BJ (cell line): ENCODE data around the gene LPO. TPM values are rescaled to one million over a fixed set of nuclear protein-coding genes. Genes with fewer than 3 reads are reported as not detected.

Source experiments
- CTCF ChIA-PET: fragments of 350-600 bp; formaldehyde crosslinking; extraction: SDS; loops from one replicate; lab custom pipeline; 2021; ENCODE audit warnings: antibody characterized with exemption, inconsistent platforms; lab: Yijun Ruan, JAX
- POLR2A ChIA-PET: fragments of 300-600 bp; sonication (Branson Sonifier 250); formaldehyde crosslinking; extraction: SDS; loops from one replicate; lab custom pipeline; 2021; ENCODE audit warnings: antibody characterized with exemption; lab: Charles Lee
- DNase-seq: peaks from one replicate; pipeline ENCODE4 v3.0.0-alpha.2; 2011; ENCODE audit warnings: low read depth
- H3K27me3 ChIP-seq: 2 replicates; pipeline ENCODE4 v1.6.0; 2011; ENCODE audit warnings: low read length; ENCODE audit not compliant: control insufficient read depth, insufficient read depth
- H3K36me3 ChIP-seq: 2 replicates; pipeline ENCODE4 v1.5.1; 2011; ENCODE audit warnings: low read length; ENCODE audit not compliant: control insufficient read depth, insufficient read depth
- H3K4me3 ChIP-seq: 2 replicates; pipeline ENCODE4 v1.5.1; 2011; ENCODE audit warnings: low read depth, mild to moderate bottlenecking, control low read depth, low read length
- CTCF ChIP-seq: IDR thresholded peaks from 2 replicates; pipeline ENCODE4 v1.5.1; 2011; ENCODE audit warnings: low read depth, mild to moderate bottlenecking, control low read depth, inconsistent platforms, low read length, moderate library complexity; ENCODE audit not compliant: insufficient read depth
- polyA plus RNA-seq: library from polyadenylated mRNA; depleted of rRNA; stranded (reverse); fragments of >200 nt; gene quantifications from 2 replicates; pipeline ENCODE4 v1.2.3, GENCODE V29; 2011

The LPO gene
- polyA plus RNA-seq, 1 experiment: 0.07 TPM

- no peak for DNase-seq
- no peak for TF ChIP-seq CTCF
- CTCF ChIA-PET: no interaction called here
Measured at GRCh38 chr17:58273453-58274104, 35.2 kb downstream of the LPO start.

GRCh38 chr17:58275417-58275816 lies 37.0 kb downstream of the LPO start:
- no peak for DNase-seq
- ChIA-PET POLR2A (no interaction called here), CTCF (interaction anchor here (0.7 to 1.4 kb wide), 4 partner anchors 9 to 140 kb away, joined by 3 to 4 read pairs (median 4); no protein-coding TSS in a partner anchor)
- peaks cover 6% of the 10 kb centered on the region for H3K27me3 ChIP-seq
- no peak for TF ChIP-seq CTCF
- H3K4me3 ChIP-seq: no peak overlapping the region
- no peaks in the 10 kb centered on the region for H3K36me3 ChIP-seq

More at GRCh38 chr17:58273453-58274104, 35.2 kb downstream of the LPO start:
- no peaks in the 10 kb centered on the region for H3K27me3 ChIP-seq
- no peak overlapping the region for H3K4me3 ChIP-seq
- POLR2A ChIA-PET: no interaction called here
- no peaks in the 10 kb centered on the region for H3K36me3 ChIP-seq

GRCh38 chr17:58276423-58276822 lies 38.0 kb downstream of the LPO start:
- ChIA-PET POLR2A (no interaction called here), CTCF (interaction anchor here (1.4 kb wide), 1 partner anchor 10 kb away, joined by 4 read pairs; no protein-coding TSS in a partner anchor)
- peaks cover 6% of the 10 kb centered on the region for H3K27me3 ChIP-seq
- no peak for DNase-seq
- H3K36me3 ChIP-seq: no peaks in the 10 kb centered on the region
- no peak for TF ChIP-seq CTCF
- no peak overlapping the region for H3K4me3 ChIP-seq

GRCh38 chr17:58277107-58277801 lies 38.9 kb downstream of the LPO start:
- no peak for DNase-seq
- H3K4me3 ChIP-seq: no peak overlapping the region
- peaks cover 6% of the 10 kb centered on the region for H3K27me3 ChIP-seq
- no peaks in the 10 kb centered on the region for H3K36me3 ChIP-seq
- POLR2A ChIA-PET: no interaction called here
- CTCF ChIA-PET: interaction anchor here (0.8 kb wide), 1 partner anchor 28 kb away, joined by 3 read pairs; no protein-coding TSS in a partner anchor
- peak; percentile 47 for TF ChIP-seq CTCF
